ENCODE measurements around the gene C1orf116.

- TF ChIP-seq CTCF (IDR thresholded peaks at IDR 0.05) (no peak), ZFX (IDR thresholded peaks at IDR 0.05; ENCODE audit: borderline replicate concordance) (no peak)
Measured at GRCh38 chr1:206987873-206988272, 44.7 kb downstream of the C1orf116 start.
